Measurements from ENCODE around the gene LPAR1.

Gene LPAR1

GRCh38 chr9:110971705-110972104 is 66.6 kb downstream of the LPAR1 start:
- Histone ChIP-seq H2AFZ (ENCODE audit: low read depth, low read length) (no peak overlapping the region), H3K79me2 (ENCODE audit: low read length) (no peaks in the 10 kb centered on the region), H3K9me3 (ENCODE audit: insufficient read depth, low read length) (no peaks in the 10 kb centered on the region), H3K4me2 (ENCODE audit: low read length) (no peak overlapping the region), H3K27ac (ENCODE audit: low read length) (no peak overlapping the region), H3K9ac (ENCODE audit: low read length) (no peak overlapping the region), H3K4me1 (ENCODE audit: low read length) (no peaks in the 10 kb centered on the region), H4K20me1 (ENCODE audit: insufficient read depth, low read length) (no peaks in the 10 kb centered on the region), H3K36me3 (replicated peaks; ENCODE audit: low read depth, low read length) (no peaks in the 10 kb centered on the region), H3K4me3 (ENCODE audit: low read length) (no peak overlapping the region), H3K27me3 (ENCODE audit: low read depth, low read length) (no peaks in the 10 kb centered on the region)
- TF ChIP-seq, protein P1, sequence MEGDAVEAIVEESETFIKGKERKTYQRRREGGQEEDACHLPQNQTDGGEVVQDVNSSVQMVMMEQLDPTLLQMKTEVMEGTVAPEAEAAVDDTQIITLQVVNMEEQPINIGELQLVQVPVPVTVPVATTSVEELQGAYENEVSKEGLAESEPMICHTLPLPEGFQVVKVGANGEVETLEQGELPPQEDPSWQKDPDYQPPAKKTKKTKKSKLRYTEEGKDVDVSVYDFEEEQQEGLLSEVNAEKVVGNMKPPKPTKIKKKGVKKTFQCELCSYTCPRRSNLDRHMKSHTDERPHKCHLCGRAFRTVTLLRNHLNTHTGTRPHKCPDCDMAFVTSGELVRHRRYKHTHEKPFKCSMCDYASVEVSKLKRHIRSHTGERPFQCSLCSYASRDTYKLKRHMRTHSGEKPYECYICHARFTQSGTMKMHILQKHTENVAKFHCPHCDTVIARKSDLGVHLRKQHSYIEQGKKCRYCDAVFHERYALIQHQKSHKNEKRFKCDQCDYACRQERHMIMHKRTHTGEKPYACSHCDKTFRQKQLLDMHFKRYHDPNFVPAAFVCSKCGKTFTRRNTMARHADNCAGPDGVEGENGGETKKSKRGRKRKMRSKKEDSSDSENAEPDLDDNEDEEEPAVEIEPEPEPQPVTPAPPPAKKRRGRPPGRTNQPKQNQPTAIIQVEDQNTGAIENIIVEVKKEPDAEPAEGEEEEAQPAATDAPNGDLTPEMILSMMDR (IDR thresholded peaks at IDR 0.05; ENCODE audit: low read depth, low read length): no peak
- no peak for TF ChIP-seq EZH2phosphoT487 (IDR thresholded peaks at IDR 0.05; ENCODE audit: low read depth)

GRCh38 chr9:110971234-110971633 is 67.0 kb downstream of the LPAR1 start:
- no peaks in the 10 kb centered on the region for H3K4me1 ChIP-seq (ENCODE audit: low read length)
- H3K9me3 ChIP-seq (ENCODE audit: insufficient read depth, low read length): no peaks in the 10 kb centered on the region
- no peaks in the 10 kb centered on the region for H3K79me2 ChIP-seq (ENCODE audit: low read length)
- no peaks in the 10 kb centered on the region for H3K36me3 ChIP-seq (replicated peaks; ENCODE audit: low read depth, low read length)
- H3K27me3 ChIP-seq (ENCODE audit: low read depth, low read length): no peaks in the 10 kb centered on the region
- H4K20me1 ChIP-seq (ENCODE audit: insufficient read depth, low read length): no peaks in the 10 kb centered on the region
- H2AFZ ChIP-seq (ENCODE audit: low read depth, low read length): no peak overlapping the region
- no peak overlapping the region for H3K27ac ChIP-seq (ENCODE audit: low read length)
- H3K9ac ChIP-seq (ENCODE audit: low read length): no peak overlapping the region
- no peak overlapping the region for H3K4me3 ChIP-seq (ENCODE audit: low read length)
- TF ChIP-seq, protein P1 (IDR thresholded peaks at IDR 0.05; ENCODE audit: low read depth, low read length): no peak
- TF ChIP-seq EZH2phosphoT487 (IDR thresholded peaks at IDR 0.05; ENCODE audit: low read depth): no peak
- no peak overlapping the region for H3K4me2 ChIP-seq (ENCODE audit: low read length)

- H3K27ac ChIP-seq (ENCODE audit: low read length): no peak overlapping the region
Measured at GRCh38 chr9:110969971-110970386, 68.3 kb downstream of the LPAR1 start.

GRCh38 chr9:110968096-110968495 is 70.2 kb downstream of the LPAR1 start:
- no peaks in the 10 kb centered on the region for H3K9me3 ChIP-seq (ENCODE audit: insufficient read depth, low read length)
- H3K4me3 ChIP-seq (ENCODE audit: low read length): no peak overlapping the region
- no peaks in the 10 kb centered on the region for H4K20me1 ChIP-seq (ENCODE audit: insufficient read depth, low read length)
- no peaks in the 10 kb centered on the region for H3K27me3 ChIP-seq (ENCODE audit: low read depth, low read length)
- H3K36me3 ChIP-seq (replicated peaks; ENCODE audit: low read depth, low read length): no peaks in the 10 kb centered on the region
- H2AFZ ChIP-seq (ENCODE audit: low read depth, low read length): no peak overlapping the region
- no peak overlapping the region for H3K27ac ChIP-seq (ENCODE audit: low read length)
- no peak overlapping the region for H3K9ac ChIP-seq (ENCODE audit: low read length)
- H3K4me2 ChIP-seq (ENCODE audit: low read length): no peak overlapping the region
- no peaks in the 10 kb centered on the region for H3K4me1 ChIP-seq (ENCODE audit: low read length)
- no peaks in the 10 kb centered on the region for H3K79me2 ChIP-seq (ENCODE audit: low read length)
- TF ChIP-seq, protein P1 (IDR thresholded peaks at IDR 0.05; ENCODE audit: low read depth, low read length): no peak
- no peak for TF ChIP-seq EZH2phosphoT487 (IDR thresholded peaks at IDR 0.05; ENCODE audit: low read depth)

More at GRCh38 chr9:110969971-110970386, 68.3 kb downstream of the LPAR1 start:
- no peak overlapping the region for H3K9ac ChIP-seq (ENCODE audit: low read length)
- TF ChIP-seq, protein P1 (IDR thresholded peaks at IDR 0.05; ENCODE audit: low read depth, low read length): no peak
- TF ChIP-seq EZH2phosphoT487 (IDR thresholded peaks at IDR 0.05; ENCODE audit: low read depth): no peak
- no peaks in the 10 kb centered on the region for H4K20me1 ChIP-seq (ENCODE audit: insufficient read depth, low read length)
- H3K4me3 ChIP-seq (ENCODE audit: low read length): no peak overlapping the region
- H2AFZ ChIP-seq (ENCODE audit: low read depth, low read length): no peak overlapping the region
- no peaks in the 10 kb centered on the region for H3K4me1 ChIP-seq (ENCODE audit: low read length)
- H3K9me3 ChIP-seq (ENCODE audit: insufficient read depth, low read length): no peaks in the 10 kb centered on the region
- H3K4me2 ChIP-seq (ENCODE audit: low read length): no peak overlapping the region
- H3K27me3 ChIP-seq (ENCODE audit: low read depth, low read length): no peaks in the 10 kb centered on the region
- H3K79me2 ChIP-seq (ENCODE audit: low read length): no peaks in the 10 kb centered on the region
- no peaks in the 10 kb centered on the region for H3K36me3 ChIP-seq (replicated peaks; ENCODE audit: low read depth, low read length)
